H9 (cell line): Measurements from ENCODE around the gene SDK1. TPM values are rescaled to one million over a fixed set of nuclear protein-coding genes. Genes with fewer than 3 reads are reported as not detected.
A peak's percentile ranks its signal among the peaks of the same experiment; 100 is the strongest.

ENCODE experiments used
- DNase-seq: peaks from one replicate; pipeline ENCODE4 v3.0.0-alpha.2; 2017
- H2AFZ ChIP-seq: one replicate; pipeline ENCODE4 v1.6.1; 2013; ENCODE audit warnings: mild to moderate bottlenecking, low read length, control low read depth, moderate library complexity
- H2AK5ac ChIP-seq: 2 replicates; pipeline ENCODE4 v1.6.1; 2013; ENCODE audit warnings: low read length, control low read depth, mixed read lengths; ENCODE audit not compliant: insufficient read length
- H2BK120ac ChIP-seq: one replicate; pipeline ENCODE4 v1.6.1; 2013; ENCODE audit warnings: low read depth, mild to moderate bottlenecking, low read length, control low read depth, inconsistent platforms; ENCODE audit not compliant: poor library complexity, severe bottlenecking
- H2BK12ac ChIP-seq: 2 replicates; pipeline ENCODE4 v1.6.1; 2013; ENCODE audit warnings: low read length, control low read depth, mixed read lengths, low read depth; ENCODE audit not compliant: insufficient read length
- H2BK15ac ChIP-seq: 2 replicates; pipeline ENCODE4 v1.6.1; 2013; ENCODE audit warnings: low read depth, low read length, control low read depth
- H2BK20ac ChIP-seq: one replicate; pipeline ENCODE4 v1.6.1; 2013; ENCODE audit warnings: low read depth, mild to moderate bottlenecking, low read length, control low read depth, inconsistent platforms; ENCODE audit not compliant: poor library complexity, severe bottlenecking
- H2BK5ac ChIP-seq: 2 replicates; pipeline ENCODE4 v1.6.1; 2013; ENCODE audit warnings: low read length, control low read depth, mixed read lengths; ENCODE audit not compliant: insufficient read length
- H3K14ac ChIP-seq: 2 replicates; pipeline ENCODE4 v1.6.1; 2013; ENCODE audit warnings: low read length, control low read depth; ENCODE audit not compliant: insufficient read depth
- H3K18ac ChIP-seq: 2 replicates; pipeline ENCODE4 v1.6.1; 2013; ENCODE audit warnings: low read depth, mild to moderate bottlenecking, mixed read lengths, low read length, control low read depth; ENCODE audit not compliant: insufficient read length
- H3K23ac ChIP-seq: 2 replicates; pipeline ENCODE4 v1.6.1; 2013; ENCODE audit warnings: low read length, control low read depth, mixed read lengths, low read depth; ENCODE audit not compliant: insufficient read length
- H3K23me2 ChIP-seq: 2 replicates; pipeline ENCODE4 v1.6.1; 2013; ENCODE audit warnings: low read depth, mild to moderate bottlenecking, mixed read lengths, low read length, control low read depth; ENCODE audit not compliant: insufficient read length, poor library complexity, severe bottlenecking
- H3K27ac ChIP-seq: 2 replicates; pipeline ENCODE4 v1.5.1; 2013; ENCODE audit warnings: low read length, control low read depth, mixed read lengths, low read depth; ENCODE audit not compliant: insufficient read length
- H3K27me3 ChIP-seq: 2 replicates; pipeline ENCODE4 v1.6.1; 2013; ENCODE audit warnings: low read length, control low read depth, inconsistent platforms; ENCODE audit not compliant: insufficient read depth
- H3K4ac ChIP-seq: 2 replicates; pipeline ENCODE4 v1.6.1; 2013; ENCODE audit warnings: low read depth, mild to moderate bottlenecking, control low read depth, inconsistent platforms, low read length, moderate library complexity
- H3K4me1 ChIP-seq: 2 replicates; pipeline ENCODE4 v1.6.1; 2013; ENCODE audit warnings: low read length, control low read depth, inconsistent platforms; ENCODE audit not compliant: insufficient read depth
- H3K4me2 ChIP-seq: 2 replicates; pipeline ENCODE4 v1.6.1; 2013; ENCODE audit warnings: low read length, control low read depth, mixed read lengths; ENCODE audit not compliant: insufficient read length, insufficient read depth
- H3K56ac ChIP-seq: 2 replicates; pipeline ENCODE4 v1.6.1; 2013; ENCODE audit warnings: low read depth, mild to moderate bottlenecking, mixed read lengths, low read length, control low read depth; ENCODE audit not compliant: insufficient read length
- H3K79me1 ChIP-seq: 2 replicates; pipeline ENCODE4 v1.6.1; 2013; ENCODE audit warnings: low read depth, mild to moderate bottlenecking, moderate library complexity, low read length, control low read depth, inconsistent platforms; ENCODE audit not compliant: insufficient read depth, poor library complexity, severe bottlenecking
- H3K79me2 ChIP-seq: 2 replicates; pipeline ENCODE4 v1.6.1; 2013; ENCODE audit warnings: low read length, control low read depth, inconsistent platforms; ENCODE audit not compliant: insufficient read depth
- H3K9ac ChIP-seq: 2 replicates; pipeline ENCODE4 v1.6.1; 2013; ENCODE audit warnings: low read length, control low read depth, mixed read lengths; ENCODE audit not compliant: insufficient read length; ENCODE audit errors: extremely low read depth
- H3K9me3 ChIP-seq: one replicate; pipeline ENCODE4 v1.6.1; 2013; ENCODE audit warnings: low read depth, low read length, inconsistent platforms; ENCODE audit not compliant: control insufficient read depth
- H3T11ph ChIP-seq: one replicate; pipeline ENCODE4 v1.6.1; 2013; ENCODE audit warnings: mild to moderate bottlenecking, low read length, control low read depth, inconsistent platforms
- H4K20me1 ChIP-seq: one replicate; pipeline ENCODE4 v1.6.1; 2013; ENCODE audit not compliant: control insufficient read depth, insufficient read length, insufficient read depth
- H4K5ac ChIP-seq: 2 replicates; pipeline ENCODE4 v1.6.1; 2013; ENCODE audit warnings: low read depth, mild to moderate bottlenecking, mixed read lengths, low read length, control low read depth; ENCODE audit not compliant: insufficient read length
- H4K8ac ChIP-seq: replicated peaks from 2 replicates; pipeline ENCODE4 v1.6.1; 2013; ENCODE audit warnings: low read length, control low read depth, mixed read lengths, low read depth; ENCODE audit not compliant: insufficient read length
- H4K91ac ChIP-seq: 2 replicates; pipeline ENCODE4 v1.6.1; 2013; ENCODE audit warnings: low read depth, mild to moderate bottlenecking, moderate library complexity, mixed read lengths, low read length, control low read depth; ENCODE audit not compliant: insufficient read length
- H3K27ac Mint-ChIP-seq, 3 experiments: 2 replicates in 2 of 3; 3 replicates in 1 of 3; pipeline ENCODE4 v1.8.0; 2020 to 2021; ENCODE audit warnings: mixed read lengths in 3 of 3, mild to moderate bottlenecking in 1 of 3, moderate library complexity in 1 of 3
- H3K27me3 Mint-ChIP-seq: 2 replicates; pipeline ENCODE4 v1.8.0; 2021; ENCODE audit warnings: low read depth, mild to moderate bottlenecking, moderate library complexity, mixed read lengths
- H3K36me3 Mint-ChIP-seq, 3 experiments: 2 replicates in 2 of 3; 3 replicates in 1 of 3; pipeline ENCODE4 v1.8.0; 2020 to 2021; ENCODE audit warnings: low read depth in 3 of 3, mixed read lengths in 3 of 3; ENCODE audit not compliant: insufficient read depth in 1 of 3
- H3K4me1 Mint-ChIP-seq, 2 experiments: 2 replicates each; pipeline ENCODE4 v1.8.0; 2020; ENCODE audit warnings: mixed read lengths in 2 of 2
- H3K4me3 Mint-ChIP-seq, 2 experiments: 2 replicates in 1 of 2; 3 replicates in 1 of 2; pipeline ENCODE4 v1.8.0; 2020 to 2021; ENCODE audit warnings: mild to moderate bottlenecking in 2 of 2, mixed read lengths in 2 of 2, moderate library complexity in 1 of 2
- H3K9me3 Mint-ChIP-seq, 2 experiments: 2 replicates in 1 of 2; 3 replicates in 1 of 2; pipeline ENCODE4 v1.8.0; 2020; ENCODE audit warnings: mild to moderate bottlenecking in 2 of 2, mixed read lengths in 2 of 2, moderate library complexity in 1 of 2
- WGBS: extraction: QIAGEN DNeasy Blood & Tissue Kit; methylation state at CpG from one replicate; pipeline ENCODE4 v1.1.7; 2013; ENCODE audit warnings: missing lambda C conversion rate, low lambda C conversion rate, mixed read lengths; ENCODE audit not compliant: insufficient read length; ENCODE audit errors: extremely low coverage; 5-methylcytosine and 5-hydroxymethylcytosine counted together
- total RNA-seq: library from RNA; stranded (reverse); gene quantifications from 2 replicates; pipeline ENCODE4 v1.2.1, GENCODE V29; 2021
- TF ChIP-seq, protein P1 (sequence below): fragments of 200-600 bp; sonication (generic); conservative IDR thresholded peaks from 3 replicates; pipeline ENCODE4 v1.8.0; 2021; ENCODE audit warnings: antibody characterized with exemption, mild to moderate bottlenecking

SDK1 gene
- total RNA-seq, 1 experiment from 2014 or later = 8.7 TPM

- Histone ChIP-seq H2AK5ac (no peak overlapping the region), H3K79me1 (no peaks in the 10 kb centered on the region), H3K18ac (no peak overlapping the region), H3T11ph (no peak overlapping the region), H2BK5ac (no peak overlapping the region), H2BK120ac (no peak overlapping the region), H3K4me1 (no peaks in the 10 kb centered on the region; the same call in 1 of the 2 replicates), H4K5ac (no peak overlapping the region), H4K8ac (no peak overlapping the region), H4K20me1 (no peaks in the 10 kb centered on the region), H2BK15ac (no peak overlapping the region), H3K9ac (no peak overlapping the region), H2BK20ac (no peak overlapping the region), H3K14ac (no peak overlapping the region; the same call in 1 of the 2 replicates), H3K27ac (no peak overlapping the region), H3K23me2 (no peaks in the 10 kb centered on the region), H4K91ac (no peak overlapping the region), H3K27me3 (no peaks in the 10 kb centered on the region), H3K23ac (no peak overlapping the region), H3K79me2 (no peaks in the 10 kb centered on the region), H3K9me3 (no peaks in the 10 kb centered on the region), H2BK12ac (no peak overlapping the region), H3K4me2 (no peak overlapping the region), H3K4ac (no peak overlapping the region), H3K56ac (no peak overlapping the region), H2AFZ (no peak overlapping the region)
- Mint-ChIP-seq H3K27ac (peak overlapping the region in 1 of 3 experiments; percentile 52; a peak in 1 of 7 replicates), H3K36me3 (peaks cover 9 to 14% (median 12%) of the 10 kb centered on the region in 3 experiments; a peak in 5 of 7 replicates), H3K4me1 (peaks cover 15 to 25% of the 10 kb centered on the region in 2 experiments), H3K4me3 (no peak overlapping the region), H3K9me3 (peaks cover 3 to 9% of the 10 kb centered on the region in 2 experiments), H3K27me3 (no peaks in the 10 kb centered on the region)
- TF ChIP-seq, protein P1, sequence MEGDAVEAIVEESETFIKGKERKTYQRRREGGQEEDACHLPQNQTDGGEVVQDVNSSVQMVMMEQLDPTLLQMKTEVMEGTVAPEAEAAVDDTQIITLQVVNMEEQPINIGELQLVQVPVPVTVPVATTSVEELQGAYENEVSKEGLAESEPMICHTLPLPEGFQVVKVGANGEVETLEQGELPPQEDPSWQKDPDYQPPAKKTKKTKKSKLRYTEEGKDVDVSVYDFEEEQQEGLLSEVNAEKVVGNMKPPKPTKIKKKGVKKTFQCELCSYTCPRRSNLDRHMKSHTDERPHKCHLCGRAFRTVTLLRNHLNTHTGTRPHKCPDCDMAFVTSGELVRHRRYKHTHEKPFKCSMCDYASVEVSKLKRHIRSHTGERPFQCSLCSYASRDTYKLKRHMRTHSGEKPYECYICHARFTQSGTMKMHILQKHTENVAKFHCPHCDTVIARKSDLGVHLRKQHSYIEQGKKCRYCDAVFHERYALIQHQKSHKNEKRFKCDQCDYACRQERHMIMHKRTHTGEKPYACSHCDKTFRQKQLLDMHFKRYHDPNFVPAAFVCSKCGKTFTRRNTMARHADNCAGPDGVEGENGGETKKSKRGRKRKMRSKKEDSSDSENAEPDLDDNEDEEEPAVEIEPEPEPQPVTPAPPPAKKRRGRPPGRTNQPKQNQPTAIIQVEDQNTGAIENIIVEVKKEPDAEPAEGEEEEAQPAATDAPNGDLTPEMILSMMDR = no peak
- WGBS = no CpG with 5 or more reads among the region's 12 CpGs
- DNase-seq = peak; percentile 56
Measured at GRCh38 chr7:4245866-4246470, 944.9 kb downstream of the SDK1 start.
